Caki2 (cell line): ENCODE measurements around the gene EN2. TPM values are rescaled to one million over a fixed set of nuclear protein-coding genes. Genes with fewer than 3 reads are reported as not detected.
A peak's percentile ranks its signal among the peaks of the same experiment; 100 is the strongest.

Experiments
- DNase-seq: peaks from one replicate; pipeline ENCODE4 v3.0.0-alpha.2; 2015; ENCODE audit warnings: low read depth
- in situ Hi-C: cut with HindIII; loops from 2 replicates; pipeline ENCODE4 v1.10.0; 2016; ENCODE audit warnings: low sequenced_read_pairs, low pct_unique_long_range_greater_than_20kb, mixed read lengths
- total RNA-seq: library from RNA; depleted of rRNA; stranded (reverse); fragments of >200 nt; shearing (Covaris generic); gene quantifications from 2 replicates; pipeline ENCODE4 v1.2.3, GENCODE V29; 2014; ENCODE audit warnings: low replicate concordance

EN2 gene
- total RNA-seq, 1 experiment from 2014 or later: 1.3 TPM

GRCh38 chr7:155458878-155459699, 1.2 kb downstream of the EN2 start:
- DNase-seq: no peak
- in situ Hi-C loops: no loop called here

DNA sequence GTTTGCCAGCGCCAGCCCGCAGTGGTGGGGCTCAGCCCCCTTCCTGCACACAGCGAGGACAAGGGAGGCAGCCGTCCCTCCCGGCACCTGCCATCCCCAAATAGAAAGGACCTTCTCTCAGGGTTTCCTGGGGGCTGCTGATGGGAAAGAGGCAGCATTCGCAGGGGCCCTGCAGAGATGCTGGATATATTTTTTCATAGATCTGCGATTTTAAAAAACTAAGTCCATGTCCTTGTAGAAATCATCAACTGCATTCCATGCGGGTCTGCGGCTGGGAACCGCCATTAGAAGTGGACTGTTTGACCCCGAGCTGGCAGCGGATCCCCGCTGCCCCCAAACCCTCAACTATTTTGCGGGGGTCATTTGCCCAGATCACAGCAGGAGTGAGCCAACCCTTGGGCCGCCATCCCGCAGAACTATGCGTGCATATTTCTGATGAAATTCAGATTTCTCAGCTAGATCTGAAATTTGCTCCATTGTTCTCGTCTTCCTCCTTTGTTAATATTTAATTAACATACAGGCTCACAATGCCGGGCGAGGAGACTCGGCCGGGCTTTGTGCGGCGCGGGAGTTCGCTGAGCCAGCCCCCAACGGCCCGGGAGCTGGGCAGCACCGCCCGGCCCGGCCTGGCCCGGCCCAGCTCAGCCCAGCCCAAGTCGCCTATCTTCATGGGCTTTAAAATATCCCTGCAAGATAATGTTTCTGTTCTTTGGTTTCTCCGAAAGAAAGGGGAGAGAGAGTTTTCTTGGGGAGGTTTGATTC, 2.0 kb downstream of the EN2 start:
- DNase-seq: no peak
- in situ Hi-C loops: no loop called here

DNA sequence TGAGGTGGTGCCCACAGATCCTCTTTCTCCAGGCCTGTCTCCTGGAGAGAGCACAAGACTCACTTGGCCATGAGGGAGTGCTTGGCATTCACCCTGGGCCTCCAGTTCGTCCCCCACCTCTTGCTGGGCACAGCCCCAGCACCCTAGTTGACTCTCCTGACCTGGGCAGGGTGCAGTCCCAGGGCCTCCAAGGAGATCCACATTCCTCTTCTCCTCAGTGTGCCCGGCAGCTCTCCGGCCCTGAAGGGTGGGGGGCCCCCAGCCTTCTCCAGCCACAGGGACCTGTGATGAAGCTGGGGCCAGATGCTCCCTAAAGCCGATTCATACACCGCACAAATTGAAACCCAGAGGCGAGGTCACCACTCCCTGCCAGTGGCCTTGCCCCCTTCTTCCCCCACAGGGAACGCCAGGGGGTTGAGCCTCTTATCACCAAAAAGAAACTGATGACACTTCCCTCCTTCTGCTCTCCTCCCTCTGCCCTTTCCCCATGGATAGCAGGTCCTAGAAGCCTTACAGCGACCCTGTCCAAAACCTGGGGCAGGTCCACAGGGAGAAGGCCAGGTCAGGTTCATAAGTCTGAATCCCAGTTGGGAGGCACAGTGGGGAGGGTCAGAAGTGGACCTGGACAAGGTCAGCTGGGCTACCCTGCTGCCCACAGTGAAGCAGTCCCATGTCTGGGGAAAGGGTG, 3.1 kb downstream of the EN2 start:
- DNase-seq: no peak
- in situ Hi-C loops: no loop called here

DNA sequence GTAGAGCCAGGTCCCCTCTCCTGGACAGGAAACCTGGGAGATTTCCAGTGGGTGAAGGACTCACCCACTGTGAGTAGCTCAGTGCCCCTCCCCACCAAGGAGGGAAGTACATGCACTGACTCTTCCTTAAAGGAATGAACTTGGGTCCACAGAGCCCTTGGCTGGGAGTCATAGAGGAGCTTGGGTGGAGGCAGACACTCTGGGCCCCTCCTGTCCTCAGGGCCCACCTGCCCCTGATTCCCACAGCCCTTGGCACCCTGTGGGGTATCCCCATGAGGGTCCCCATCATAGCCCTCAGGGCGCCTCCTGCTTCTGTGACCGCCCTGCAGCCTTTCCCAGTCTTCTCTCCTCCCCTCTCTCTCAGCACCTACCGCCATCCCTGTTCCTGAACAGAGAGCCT, 3.7 kb downstream of the EN2 start:
- in situ Hi-C loops: no loop called here
- no peak for DNase-seq

- in situ Hi-C loops: no loop called here
- no peak for DNase-seq
Observed at GRCh38 chr7:155462163-155462735, 4.3 kb downstream of the EN2 start.

DNA sequence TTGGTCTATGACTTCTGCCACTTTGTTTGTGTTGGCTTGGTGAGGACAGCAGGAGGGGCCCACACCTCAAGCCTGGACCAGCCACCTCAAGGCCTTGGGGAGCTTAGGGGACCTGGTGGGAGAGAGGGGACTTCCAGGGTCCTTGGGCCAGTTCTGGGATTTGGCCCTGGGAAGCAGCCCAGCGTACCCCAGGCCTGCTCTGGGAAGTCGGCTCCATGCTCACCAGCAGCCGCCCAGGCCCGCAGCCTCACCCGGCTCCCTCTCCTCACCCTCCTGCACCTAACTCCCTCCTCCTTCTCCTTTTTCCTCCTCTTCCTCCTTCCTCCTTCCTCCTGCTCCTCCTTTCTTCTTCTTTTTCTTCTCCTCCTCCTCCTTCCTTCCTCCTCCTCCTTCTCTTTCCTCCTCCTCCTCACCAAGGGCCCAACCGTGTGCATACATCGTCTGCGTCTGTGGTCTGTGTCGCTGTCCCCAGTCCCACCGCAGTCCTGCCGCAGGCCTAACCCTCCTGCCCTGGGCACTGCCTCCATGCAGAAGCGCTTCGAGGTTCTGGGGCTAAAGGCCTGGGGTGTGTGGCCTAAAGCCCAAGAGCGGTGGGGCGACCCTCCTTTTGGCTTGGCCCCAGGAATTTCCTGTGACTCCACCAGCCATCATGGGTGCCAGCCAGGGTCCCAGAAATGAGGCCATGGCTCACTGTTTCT, 5.3 kb downstream of the EN2 start:
- in situ Hi-C loops: no loop called here

DNA sequence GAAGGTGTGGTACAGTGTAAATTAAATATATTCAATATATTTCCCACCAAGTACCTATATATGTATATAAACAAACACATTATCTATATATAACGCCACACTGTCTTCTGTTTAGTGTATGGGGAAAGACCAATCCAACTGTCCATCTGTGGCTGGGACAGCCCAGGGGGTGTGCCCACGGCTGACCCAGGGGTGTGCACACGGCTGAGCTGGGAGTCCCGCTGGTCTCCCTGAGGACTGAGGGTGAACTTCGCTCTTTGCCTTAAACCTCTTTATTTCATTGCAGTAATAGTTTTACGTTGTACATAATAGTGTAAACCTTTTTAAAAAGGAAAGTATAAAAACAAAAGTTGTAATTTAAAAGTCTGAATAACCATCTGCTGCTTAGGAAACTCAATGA, 6.3 kb downstream of the EN2 start:
- DNase-seq: no peak
- in situ Hi-C loops: no loop called here

More for the DNA sequence above, 5.3 kb downstream of the EN2 start:
- no peak for DNase-seq

DNA sequence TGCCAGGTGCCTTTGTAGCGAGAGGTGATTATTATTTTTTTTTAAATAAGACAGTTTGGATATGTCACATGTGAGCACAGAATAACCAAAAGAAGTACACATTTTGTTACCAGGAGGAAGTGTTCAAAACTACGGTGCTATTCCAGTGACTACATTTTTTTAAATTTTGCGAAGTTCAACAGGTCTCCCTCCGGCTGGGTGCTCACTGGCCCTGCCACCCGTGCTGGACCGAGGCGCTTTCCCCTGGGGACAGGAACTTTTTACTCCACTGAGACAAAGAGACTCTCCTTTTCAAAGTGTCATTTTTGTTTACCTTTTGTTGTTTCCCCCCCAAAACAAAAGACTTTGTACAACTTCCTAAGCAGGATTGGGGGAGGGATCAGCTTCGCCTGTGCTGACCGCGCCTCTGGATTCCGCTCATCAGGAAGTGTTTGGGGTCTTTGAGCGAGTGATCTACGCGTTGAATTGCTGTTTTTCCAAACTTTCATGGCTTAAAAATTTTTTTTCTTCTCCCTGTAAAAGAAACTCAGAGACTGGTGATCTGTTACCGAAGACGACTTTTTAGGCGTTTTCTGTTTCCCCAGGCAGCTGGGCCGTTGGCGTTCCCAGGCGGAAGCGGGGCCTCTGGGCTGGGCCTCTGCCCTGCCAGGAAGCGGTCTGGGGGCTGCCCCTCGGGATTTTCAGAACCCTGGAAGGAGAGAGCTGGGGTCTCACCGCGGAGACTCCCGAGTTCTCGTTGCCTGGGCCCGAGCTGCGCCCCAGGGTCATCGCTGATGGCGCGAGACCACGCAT, 7.2 kb downstream of the EN2 start:
- in situ Hi-C loops: no loop called here
- DNase-seq: no peak

DNA sequence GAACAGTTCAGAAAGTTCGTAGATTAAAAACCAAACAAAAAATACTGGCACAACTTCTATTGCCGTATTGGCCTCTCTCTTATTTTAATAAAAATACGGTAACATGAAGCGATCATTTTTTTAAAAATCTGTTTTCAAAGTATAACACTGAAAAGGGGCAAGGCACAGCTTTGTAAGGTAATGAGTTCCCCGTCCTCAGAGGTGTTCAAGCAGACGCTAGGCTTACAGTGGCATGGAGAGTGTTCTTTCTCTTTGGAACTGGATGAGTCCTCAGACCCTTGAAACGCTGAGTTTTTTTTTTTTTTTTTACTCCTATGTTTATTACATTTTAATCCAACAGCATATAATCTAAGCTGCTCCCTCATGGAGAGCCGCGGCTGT, 7.8 kb downstream of the EN2 start:
- DNase-seq: no peak
- in situ Hi-C loops: no loop called here

GRCh38 chr7:155466142-155466813, 8.3 kb downstream of the EN2 start:
- in situ Hi-C loops: no loop called here

DNA sequence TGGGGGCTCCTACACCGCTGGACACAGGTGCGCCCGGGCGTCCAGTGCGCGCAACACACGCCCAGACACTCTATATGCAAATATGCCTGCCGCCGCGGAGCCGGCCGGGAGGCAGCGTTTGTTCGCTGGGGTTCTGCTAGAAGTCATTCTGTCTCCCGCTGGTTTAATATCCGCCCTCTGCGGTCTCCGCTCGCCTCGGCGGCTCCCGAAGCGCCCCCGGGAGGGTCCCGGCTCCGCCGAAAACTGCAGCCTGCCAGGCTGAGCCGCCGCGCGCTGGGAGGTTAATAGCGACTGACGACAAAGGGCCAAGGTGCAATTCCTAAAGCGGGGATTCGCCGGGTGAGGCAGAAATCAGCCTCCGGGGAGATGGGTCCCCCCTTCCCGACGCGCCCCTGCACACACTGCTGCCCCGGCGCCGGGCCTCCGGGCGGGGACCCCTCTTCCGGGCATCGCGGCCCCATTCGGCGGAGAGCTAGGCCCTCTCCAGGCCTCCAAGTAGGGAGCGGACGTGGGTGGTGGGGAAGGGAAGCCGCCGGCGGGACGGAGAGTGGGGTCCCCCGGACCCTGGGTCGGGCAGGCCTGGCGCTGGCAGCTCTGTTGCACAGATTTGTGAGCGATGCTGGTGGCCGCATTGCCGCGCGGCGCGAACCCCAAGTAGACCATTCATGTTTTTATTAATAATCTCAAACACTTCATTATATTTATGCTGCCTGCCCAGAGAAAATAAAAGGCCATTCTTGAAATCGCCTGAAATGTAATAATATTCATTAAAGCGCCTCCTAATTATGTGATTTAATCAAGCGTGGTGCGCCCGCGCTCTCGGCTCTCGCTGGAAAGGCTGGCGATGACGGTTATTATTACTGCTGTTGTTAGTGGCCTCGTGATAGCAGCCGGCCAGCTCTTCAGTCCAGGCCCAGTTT, 9.1 kb downstream of the EN2 start:
- in situ Hi-C loops: no loop called here
- no peak for DNase-seq

More at GRCh38 chr7:155466142-155466813, 8.3 kb downstream of the EN2 start:
- DNase-seq: no peak

- in situ Hi-C loops: no loop called here
- peak; percentile 22 for DNase-seq
Observed at GRCh38 chr7:155467846-155468784, 10.2 kb downstream of the EN2 start.

DNA sequence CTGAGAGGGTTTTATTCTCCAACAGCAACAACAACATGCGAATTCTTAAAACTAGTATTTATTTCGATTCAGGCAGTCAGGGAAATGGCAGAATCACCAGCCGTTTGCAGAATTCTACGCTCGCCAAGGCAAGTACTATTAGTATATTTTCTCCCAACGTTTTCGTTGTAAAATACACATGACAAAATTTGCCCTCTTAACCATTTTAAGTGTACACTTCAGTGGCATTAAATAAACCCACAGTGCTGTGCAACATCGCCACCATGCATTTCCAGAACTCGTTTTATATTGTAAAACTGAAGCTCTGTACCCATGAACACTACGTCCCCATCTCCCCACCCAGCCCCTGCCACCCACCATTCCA, 10.8 kb downstream of the EN2 start:
- in situ Hi-C loops: no loop called here
- DNase-seq: no peak

GRCh38 chr7:155469311-155470185, 11.6 kb downstream of the EN2 start:
- in situ Hi-C loops: no loop called here
- no peak for DNase-seq
